ENCODE results near the gene PDE4D. TPM values are rescaled to one million over a fixed set of nuclear protein-coding genes. Genes with fewer than 3 reads are reported as not detected.

Gene PDE4D
- total RNA-seq, 1 experiment from 2014 or later = 6.5 TPM

DNA sequence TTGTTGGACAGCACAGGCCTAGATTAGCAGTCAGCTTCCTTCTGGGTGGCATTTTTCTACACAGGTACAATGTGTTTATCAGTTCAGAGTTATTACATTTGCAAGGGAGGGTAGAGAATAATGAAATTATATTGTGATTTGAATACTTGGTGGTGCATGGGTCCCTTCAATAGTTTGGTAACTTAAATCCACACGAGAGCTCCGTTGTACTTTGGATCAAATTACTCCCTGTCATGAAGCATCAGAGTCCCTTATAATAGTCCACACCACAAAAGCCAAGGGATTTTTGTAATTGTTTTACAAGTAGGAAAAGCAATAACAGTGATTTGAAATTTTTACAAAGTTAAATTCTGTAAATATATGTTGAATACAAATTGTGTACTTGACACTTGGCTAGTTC, 552.4 kb downstream of the PDE4D start:
- intact Hi-C loops (cut with micrococcal nuclease; ENCODE audit: unreplicated experiment) = no loop called here
- Histone ChIP-seq H3K36me3 (ENCODE audit: insufficient read depth, low read length, poor library complexity, severe bottlenecking) (no peaks in the 10 kb centered on the region), H3K27ac (ENCODE audit: low read depth, low read length, poor library complexity, severe bottlenecking) (no peak overlapping the region), H3K27me3 (replicated peaks; ENCODE audit: insufficient read depth, low read depth, low read length, poor library complexity) (no peaks in the 10 kb centered on the region), H3K4me3 (ENCODE audit: low read depth, low read length, poor library complexity, severe bottlenecking) (no peak overlapping the region), H3K4me1 (ENCODE audit: insufficient read depth, low read length, poor library complexity, severe bottlenecking) (no peaks in the 10 kb centered on the region), H3K9me3 (ENCODE audit: low read depth, low read length, poor library complexity, severe bottlenecking) (no peaks in the 10 kb centered on the region)
- POLR2A ChIA-PET (ENCODE audit: low non-redundant PET) = no interaction called here
- CTCF ChIA-PET = no interaction called here
- TF ChIP-seq, protein P1, sequence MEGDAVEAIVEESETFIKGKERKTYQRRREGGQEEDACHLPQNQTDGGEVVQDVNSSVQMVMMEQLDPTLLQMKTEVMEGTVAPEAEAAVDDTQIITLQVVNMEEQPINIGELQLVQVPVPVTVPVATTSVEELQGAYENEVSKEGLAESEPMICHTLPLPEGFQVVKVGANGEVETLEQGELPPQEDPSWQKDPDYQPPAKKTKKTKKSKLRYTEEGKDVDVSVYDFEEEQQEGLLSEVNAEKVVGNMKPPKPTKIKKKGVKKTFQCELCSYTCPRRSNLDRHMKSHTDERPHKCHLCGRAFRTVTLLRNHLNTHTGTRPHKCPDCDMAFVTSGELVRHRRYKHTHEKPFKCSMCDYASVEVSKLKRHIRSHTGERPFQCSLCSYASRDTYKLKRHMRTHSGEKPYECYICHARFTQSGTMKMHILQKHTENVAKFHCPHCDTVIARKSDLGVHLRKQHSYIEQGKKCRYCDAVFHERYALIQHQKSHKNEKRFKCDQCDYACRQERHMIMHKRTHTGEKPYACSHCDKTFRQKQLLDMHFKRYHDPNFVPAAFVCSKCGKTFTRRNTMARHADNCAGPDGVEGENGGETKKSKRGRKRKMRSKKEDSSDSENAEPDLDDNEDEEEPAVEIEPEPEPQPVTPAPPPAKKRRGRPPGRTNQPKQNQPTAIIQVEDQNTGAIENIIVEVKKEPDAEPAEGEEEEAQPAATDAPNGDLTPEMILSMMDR (conservative IDR thresholded peaks at IDR 0.05; ENCODE audit: low read depth, low read length) = no peak
- TF ChIP-seq EZH2 (IDR thresholded peaks at IDR 0.05; ENCODE audit: borderline replicate concordance, low read depth, low read length, poor library complexity, severe bottlenecking) = no peak
- BruUV-seq (replicated peaks) = no TSS peak
- no peak for DNase-seq (ENCODE audit: low spot score)

DNA sequence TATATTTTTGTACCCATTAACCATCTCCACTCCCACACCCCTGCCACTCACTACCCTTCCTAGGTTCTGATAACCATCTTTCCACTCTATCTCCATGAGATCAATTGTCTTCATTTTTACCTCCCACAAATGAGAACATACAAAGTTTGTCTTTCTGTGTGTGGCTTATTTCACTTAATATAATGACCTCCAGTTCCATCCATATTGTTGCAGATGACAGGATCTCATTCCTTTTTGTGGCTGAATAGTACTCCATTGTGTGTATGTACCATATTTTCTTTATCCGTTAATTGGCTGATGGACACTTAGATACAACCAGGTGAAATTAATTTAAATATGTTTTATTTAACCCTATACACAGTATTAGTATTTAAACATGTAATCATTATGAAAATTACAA, 552.9 kb downstream of the PDE4D start:
- Histone ChIP-seq H3K27ac (ENCODE audit: low read depth, low read length, poor library complexity, severe bottlenecking) (no peak overlapping the region), H3K27me3 (replicated peaks; ENCODE audit: insufficient read depth, low read depth, low read length, poor library complexity) (no peaks in the 10 kb centered on the region), H3K4me1 (ENCODE audit: insufficient read depth, low read length, poor library complexity, severe bottlenecking) (no peaks in the 10 kb centered on the region), H3K9me3 (ENCODE audit: low read depth, low read length, poor library complexity, severe bottlenecking) (no peaks in the 10 kb centered on the region), H3K4me3 (ENCODE audit: low read depth, low read length, poor library complexity, severe bottlenecking) (no peak overlapping the region), H3K36me3 (ENCODE audit: insufficient read depth, low read length, poor library complexity, severe bottlenecking) (no peaks in the 10 kb centered on the region)
- BruUV-seq (replicated peaks) = no TSS peak
- POLR2A ChIA-PET (ENCODE audit: low non-redundant PET) = no interaction called here
- DNase-seq (ENCODE audit: low spot score) = no peak
- intact Hi-C loops (cut with micrococcal nuclease; ENCODE audit: unreplicated experiment) = no loop called here
- no peak for TF ChIP-seq EZH2 (IDR thresholded peaks at IDR 0.05; ENCODE audit: borderline replicate concordance, low read depth, low read length, poor library complexity, severe bottlenecking)
- TF ChIP-seq, protein P1 (conservative IDR thresholded peaks at IDR 0.05; ENCODE audit: low read depth, low read length) = no peak
- CTCF ChIA-PET = no interaction called here

DNA sequence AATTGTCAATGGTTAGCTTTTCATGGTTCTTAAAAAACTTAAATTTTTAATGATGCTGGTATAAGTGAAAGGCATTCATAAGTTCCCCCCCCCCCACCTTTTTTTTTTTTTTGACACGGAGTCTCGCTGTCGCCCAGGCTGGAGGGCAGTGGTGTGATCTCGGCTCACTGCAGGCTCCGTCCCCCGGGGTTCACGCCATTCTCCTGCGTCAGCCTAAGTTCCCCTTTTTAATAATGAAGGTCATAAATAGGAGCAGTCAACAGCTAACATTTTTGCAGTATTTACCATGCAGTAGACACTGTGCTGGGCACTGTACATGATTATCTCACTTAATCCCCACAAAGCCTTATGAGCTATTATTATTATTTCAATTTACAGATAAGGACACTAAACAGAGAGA, 556.3 kb downstream of the PDE4D start:
- ChIA-PET CTCF (interaction anchor here (0.7 kb wide), 1 partner anchor 110 kb away, joined by 5 read pairs; no protein-coding TSS in a partner anchor), POLR2A (ENCODE audit: low non-redundant PET) (no interaction called here)
- Histone ChIP-seq H3K27ac (ENCODE audit: low read depth, low read length, poor library complexity, severe bottlenecking) (no peak overlapping the region), H3K36me3 (ENCODE audit: insufficient read depth, low read length, poor library complexity, severe bottlenecking) (no peaks in the 10 kb centered on the region), H3K9me3 (ENCODE audit: low read depth, low read length, poor library complexity, severe bottlenecking) (no peaks in the 10 kb centered on the region), H3K4me3 (ENCODE audit: low read depth, low read length, poor library complexity, severe bottlenecking) (no peak overlapping the region), H3K4me1 (ENCODE audit: insufficient read depth, low read length, poor library complexity, severe bottlenecking) (no peaks in the 10 kb centered on the region), H3K27me3 (replicated peaks; ENCODE audit: insufficient read depth, low read depth, low read length, poor library complexity) (no peaks in the 10 kb centered on the region)
- no TSS peak for BruUV-seq (replicated peaks)
- TF ChIP-seq, protein P1 (conservative IDR thresholded peaks at IDR 0.05; ENCODE audit: low read depth, low read length) = no peak
- no peak for TF ChIP-seq EZH2 (IDR thresholded peaks at IDR 0.05; ENCODE audit: borderline replicate concordance, low read depth, low read length, poor library complexity, severe bottlenecking)
- no peak for DNase-seq (ENCODE audit: low spot score)
- intact Hi-C loops (cut with micrococcal nuclease; ENCODE audit: unreplicated experiment) = no loop called here
